Ishikawa (cell line): Measurements from ENCODE around the gene SRF.

ENCODE experiments used
- CEBPB ChIP-seq: IDR thresholded peaks from 2 replicates; pipeline ENCODE4 v1.6.1; 2012
- CREB1 ChIP-seq: IDR thresholded peaks from 2 replicates; pipeline ENCODE4 v1.6.1; 2012; ENCODE audit warnings: low read depth
- EGR1 ChIP-seq: IDR thresholded peaks from 2 replicates; pipeline ENCODE4 v1.6.1; 2012
- EP300 ChIP-seq: IDR thresholded peaks from 2 replicates; pipeline ENCODE4 v1.6.1; 2012; ENCODE audit warnings: borderline replicate concordance
- FOXM1 ChIP-seq: IDR thresholded peaks from 2 replicates; pipeline ENCODE4 v1.6.1; 2012; ENCODE audit warnings: low read depth, borderline replicate concordance
- MAX ChIP-seq: IDR thresholded peaks from 2 replicates; pipeline ENCODE4 v1.6.1; 2012
- NFIC ChIP-seq: IDR thresholded peaks from 2 replicates; pipeline ENCODE4 v1.6.1; 2012
- RAD21 ChIP-seq: IDR thresholded peaks from 2 replicates; pipeline ENCODE4 v1.6.1; 2012; ENCODE audit warnings: low read depth
- REST ChIP-seq: IDR thresholded peaks from 2 replicates; pipeline ENCODE4 v1.6.1; 2012; ENCODE audit warnings: low read depth, mild to moderate bottlenecking
- TCF12 ChIP-seq: IDR thresholded peaks from 2 replicates; pipeline ENCODE4 v1.6.1; 2012; ENCODE audit warnings: low read depth
- TEAD4 ChIP-seq: IDR thresholded peaks from 2 replicates; pipeline ENCODE4 v1.6.1; 2012
- USF1 ChIP-seq: IDR thresholded peaks from 2 replicates; pipeline ENCODE4 v1.6.1; 2012
- YY1 ChIP-seq: IDR thresholded peaks from 2 replicates; pipeline ENCODE4 v1.6.1; 2012; ENCODE audit warnings: low read depth
- ZBTB7A ChIP-seq: IDR thresholded peaks from 2 replicates; pipeline ENCODE4 v1.6.1; 2012; ENCODE audit warnings: low read depth

- TF ChIP-seq CEBPB: no peak
- no peak for TF ChIP-seq CREB1
- TF ChIP-seq TEAD4: no peak
- TF ChIP-seq RAD21: no peak
- TF ChIP-seq EP300: no peak
- TF ChIP-seq FOXM1: no peak
- no peak for TF ChIP-seq ZBTB7A
- no peak for TF ChIP-seq YY1
- no peak for TF ChIP-seq REST
- no peak for TF ChIP-seq NFIC
- no peak for TF ChIP-seq EGR1
- TF ChIP-seq MAX: no peak
- no peak for TF ChIP-seq TCF12
- TF ChIP-seq USF1: no peak
Observed at GRCh38 chr6:43215066-43215465, 44.0 kb downstream of the SRF start.
